SW 1271 (cell line): ENCODE measurements around the gene OR2A7.
"Not testable (repeated sequence)": the region's sequence is repeated elsewhere in the genome, so short reads cannot be mapped to it uniquely, and the experiment has no call there.

Source experiments
- DNase-seq, 2 experiments: peaks; one replicate each; lab custom pipeline; 2025; lab: John Stamatoyannopoulos, UW

The OR2A7 gene, protein sequence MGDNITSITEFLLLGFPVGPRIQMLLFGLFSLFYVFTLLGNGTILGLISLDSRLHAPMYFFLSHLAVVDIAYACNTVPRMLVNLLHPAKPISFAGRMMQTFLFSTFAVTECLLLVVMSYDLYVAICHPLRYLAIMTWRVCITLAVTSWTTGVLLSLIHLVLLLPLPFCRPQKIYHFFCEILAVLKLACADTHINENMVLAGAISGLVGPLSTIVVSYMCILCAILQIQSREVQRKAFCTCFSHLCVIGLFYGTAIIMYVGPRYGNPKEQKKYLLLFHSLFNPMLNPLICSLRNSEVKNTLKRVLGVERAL

DNA sequence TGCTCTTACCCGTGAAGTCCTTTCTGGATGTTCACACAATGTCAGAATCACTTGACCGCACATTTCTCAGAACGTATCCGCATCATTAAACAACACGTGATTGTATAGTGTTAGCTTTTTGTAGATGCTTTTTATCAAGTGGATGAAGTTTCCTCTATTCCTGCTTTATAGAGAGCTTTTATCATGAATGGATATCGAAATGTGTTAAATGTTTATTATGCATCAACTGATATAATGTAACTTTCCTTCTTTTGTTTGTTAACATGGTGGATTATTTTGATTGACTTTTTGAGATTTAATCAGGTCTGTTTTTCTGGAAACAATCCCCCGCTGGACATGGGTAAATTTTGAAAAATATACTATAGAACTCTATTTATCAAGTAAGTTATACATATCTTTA is at the start of gene OR2A7:
Gene OR2A7, minus strand, starts transcription at position 101 of the 400 bp plus-strand sequence. CDS start 5,164 bp downstream, outside the sequence.
- not testable (repeated sequence) for DNase-seq

DNA sequence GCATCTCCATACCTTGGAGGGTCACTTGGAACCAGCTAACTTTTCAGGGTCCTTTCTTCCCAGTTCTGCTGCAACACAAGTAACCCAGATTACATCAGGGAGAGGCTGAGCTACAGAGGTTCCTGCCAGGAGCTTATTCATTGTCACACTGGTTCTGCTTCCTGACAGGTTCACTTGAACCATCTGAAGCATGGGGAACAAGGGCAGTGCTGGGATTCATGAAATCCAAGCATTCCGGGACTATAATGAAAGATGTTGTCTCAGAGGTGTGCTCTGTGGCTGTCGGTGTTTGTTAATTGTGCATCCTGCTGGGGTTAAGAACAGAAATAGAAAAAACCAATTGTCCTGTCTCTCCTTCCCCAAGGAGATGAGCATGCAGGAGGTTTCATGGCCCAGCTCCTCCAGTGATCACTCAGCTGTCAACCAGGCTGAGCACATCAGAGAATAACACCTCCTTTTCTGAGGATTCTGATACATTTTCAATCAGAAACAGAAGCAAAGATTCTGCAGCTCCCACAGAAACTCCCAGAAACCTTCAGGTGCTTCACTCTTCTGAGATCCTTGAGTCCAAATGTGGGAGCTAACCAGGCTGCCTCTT is 47.4 kb upstream of the OR2A7 start, which contains the start of gene OR2A1:
Gene OR2A1, plus strand, starts transcription at position 548 of the 598 bp plus-strand sequence. CDS start 5,706 bp downstream, outside the sequence.
- not testable (repeated sequence) for DNase-seq

DNA sequence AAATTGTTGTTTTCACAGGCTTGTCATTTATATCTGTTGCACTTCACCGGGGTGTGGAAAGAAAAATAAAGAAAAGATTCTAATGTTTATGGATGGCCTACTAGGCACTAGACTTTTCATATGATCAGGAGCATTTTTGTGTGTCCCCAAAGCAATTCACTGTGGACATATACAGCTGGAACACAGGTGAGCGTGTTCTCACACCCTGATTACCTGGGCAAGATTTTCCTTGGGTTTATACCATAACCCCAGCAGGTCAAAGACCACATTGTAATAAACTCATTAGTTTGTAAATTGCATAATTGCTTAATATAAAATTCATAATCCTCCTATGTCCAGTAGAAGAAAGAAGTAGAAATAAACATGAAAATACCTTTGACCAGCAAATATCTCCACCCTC is 46.6 kb upstream of the OR2A7 start:
- DNase-seq: not testable (repeated sequence)

DNA sequence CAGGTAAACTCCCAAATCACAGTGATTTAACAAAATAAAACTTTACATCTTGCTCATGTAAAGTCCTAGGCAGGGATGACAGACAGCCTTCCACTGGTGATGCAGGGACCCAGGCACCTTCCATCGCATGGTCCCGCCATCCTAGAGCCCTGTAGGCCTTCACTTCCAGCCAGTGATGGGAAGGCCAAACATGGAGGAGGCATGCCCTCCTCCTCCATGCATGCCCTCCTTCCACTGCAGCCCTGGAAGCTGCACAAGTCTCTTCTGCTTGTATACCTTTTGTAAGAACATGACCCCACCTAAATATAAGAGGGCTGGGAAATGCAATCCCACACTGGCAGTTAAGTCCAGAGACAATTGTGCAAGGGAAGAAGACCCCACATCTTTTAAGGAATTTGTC is 45.1 kb upstream of the OR2A7 start:
- DNase-seq: not testable (repeated sequence)

DNA sequence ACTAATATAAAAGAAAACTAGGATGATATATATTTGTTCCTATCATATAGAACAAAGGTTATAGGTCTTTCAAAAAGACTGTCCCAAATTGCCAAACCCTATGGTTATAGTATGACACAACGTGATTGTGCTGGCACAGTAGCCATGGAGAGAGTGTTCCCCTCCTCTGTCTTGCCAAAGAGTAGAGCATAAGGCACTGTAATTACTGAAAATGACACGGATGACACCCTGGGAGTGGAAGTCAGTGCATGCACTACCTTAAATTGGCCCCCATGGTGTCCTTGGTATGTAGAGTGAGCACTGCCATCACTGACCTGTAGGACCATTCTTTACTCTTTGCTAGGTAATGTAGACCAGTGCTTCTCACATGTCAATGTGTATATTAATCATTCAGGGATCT is 40.6 kb upstream of the OR2A7 start:
- not testable (repeated sequence) for DNase-seq

DNA sequence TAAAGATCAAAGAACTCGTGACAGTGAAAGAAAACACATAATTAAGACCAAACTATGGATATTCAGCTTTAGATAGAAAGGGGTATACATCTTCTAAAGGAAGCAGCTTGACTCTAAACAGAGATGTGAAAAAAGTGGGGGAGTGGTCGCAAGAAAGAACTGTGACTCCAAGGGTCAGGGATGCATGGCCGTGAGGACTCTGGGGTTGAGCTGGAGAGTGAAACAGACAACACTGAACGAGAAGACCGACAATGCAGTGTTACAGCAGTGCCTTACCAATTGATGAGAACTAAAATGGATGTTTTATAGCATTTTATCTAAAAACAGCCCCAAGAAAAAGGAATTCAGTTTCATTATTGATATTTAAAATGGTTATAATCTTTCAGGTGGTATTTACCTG is 39.0 kb upstream of the OR2A7 start:
- not testable (repeated sequence) for DNase-seq

DNA sequence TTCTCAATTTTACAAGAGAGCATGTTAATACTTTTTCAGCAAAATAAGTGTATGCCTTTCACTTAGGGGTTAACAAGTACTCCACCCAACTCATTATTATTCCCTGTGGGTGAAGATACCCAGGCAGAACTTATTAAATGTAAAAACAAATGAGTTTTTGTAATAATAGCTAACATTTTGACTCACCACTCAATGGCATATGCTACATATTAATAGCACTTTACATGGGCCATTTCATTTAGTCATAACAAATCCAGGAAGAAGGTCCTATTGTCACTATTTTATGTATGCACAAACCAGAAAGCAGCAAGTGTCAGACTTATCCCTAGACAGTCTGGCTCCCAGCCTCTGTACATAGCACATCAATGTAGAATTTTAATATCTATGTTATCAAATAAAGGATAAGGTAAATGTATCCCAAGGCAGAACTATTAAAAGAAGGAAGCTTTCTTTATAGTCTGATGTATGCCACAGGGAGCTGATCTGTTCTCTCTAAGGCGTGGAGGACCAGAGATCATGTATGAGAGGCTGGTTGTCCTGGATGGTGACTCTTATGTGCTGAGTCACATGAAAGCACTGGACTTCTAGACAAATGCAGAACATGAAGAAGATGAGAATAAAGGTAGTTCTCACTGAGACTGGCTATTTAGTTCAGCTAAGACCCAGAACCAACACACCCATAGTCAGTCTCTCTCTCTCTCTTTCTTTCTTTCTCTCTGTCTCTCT is 38.1 kb upstream of the OR2A7 start:
- DNase-seq: not testable (repeated sequence)

DNA sequence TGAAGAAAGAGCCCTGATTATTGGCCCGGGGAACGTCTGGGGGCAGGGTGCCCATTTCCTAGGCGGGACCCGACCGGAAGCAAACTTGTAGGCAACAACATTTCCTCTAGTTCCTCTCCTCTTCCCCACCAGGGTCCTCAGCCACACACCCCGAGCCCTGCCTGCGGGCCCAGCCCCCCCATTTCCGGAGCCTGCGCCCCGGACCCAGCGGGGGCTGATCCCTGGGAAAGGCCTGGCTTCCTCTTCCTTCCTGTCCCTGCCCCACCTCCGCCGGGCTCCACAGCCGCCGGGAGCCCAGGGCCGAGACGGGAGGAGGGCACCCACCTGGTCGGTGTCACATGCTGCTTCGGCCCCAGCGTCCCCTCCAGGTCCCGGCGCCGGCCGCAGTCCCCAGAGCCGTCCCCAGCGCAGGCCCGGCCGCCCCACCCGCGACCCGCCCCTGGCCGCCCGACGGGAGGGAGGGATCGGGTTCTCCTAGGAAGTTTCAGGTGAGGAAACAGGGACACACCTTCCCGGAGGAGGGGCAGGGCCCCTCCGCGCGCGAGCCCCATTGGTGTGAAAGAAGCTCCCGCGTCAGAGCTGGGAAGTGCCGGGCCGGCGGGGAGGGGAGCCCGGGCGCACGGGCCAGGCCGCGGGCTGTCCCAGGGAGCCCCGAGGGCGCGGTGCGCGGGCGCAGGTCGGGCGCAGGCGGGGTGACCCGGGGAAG is 29.4 kb upstream of the OR2A7 start:
- DNase-seq: not testable (repeated sequence)

DNA sequence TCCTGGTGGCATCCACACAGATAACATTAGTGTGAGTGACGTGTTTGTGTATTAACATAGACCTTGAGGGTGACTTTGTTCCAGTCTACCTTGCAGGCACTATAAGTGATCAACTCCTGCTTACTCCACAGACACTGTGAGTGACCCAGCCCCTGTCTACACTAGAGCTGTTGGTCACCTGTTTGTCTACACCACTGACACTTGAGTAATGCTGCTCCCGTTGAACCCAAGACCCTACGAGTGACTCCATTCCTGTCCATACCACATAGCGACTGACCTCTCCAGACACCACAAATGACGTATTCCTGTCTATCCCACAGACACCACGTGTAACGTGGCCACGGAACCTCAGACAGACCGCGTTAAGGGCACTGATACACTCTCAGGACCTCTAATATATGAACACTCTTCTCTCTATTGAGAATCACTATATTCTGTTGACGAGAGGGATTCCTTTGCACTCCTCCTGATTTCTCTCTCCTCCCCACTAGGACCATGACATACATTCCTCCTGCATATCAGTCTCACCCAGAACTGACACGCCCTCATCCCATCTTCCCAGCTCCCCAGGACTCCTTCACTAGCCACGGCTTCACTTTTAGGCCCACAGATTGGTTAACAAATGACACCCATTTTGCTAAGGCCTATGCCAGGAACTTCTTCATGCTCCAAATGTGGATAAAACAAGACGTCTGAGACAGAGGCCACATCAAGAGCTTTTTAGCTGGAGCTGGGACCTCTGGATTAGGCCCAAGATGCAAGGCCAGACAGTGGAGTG is 28.0 kb upstream of the OR2A7 start:
- DNase-seq: not testable (repeated sequence)

DNA sequence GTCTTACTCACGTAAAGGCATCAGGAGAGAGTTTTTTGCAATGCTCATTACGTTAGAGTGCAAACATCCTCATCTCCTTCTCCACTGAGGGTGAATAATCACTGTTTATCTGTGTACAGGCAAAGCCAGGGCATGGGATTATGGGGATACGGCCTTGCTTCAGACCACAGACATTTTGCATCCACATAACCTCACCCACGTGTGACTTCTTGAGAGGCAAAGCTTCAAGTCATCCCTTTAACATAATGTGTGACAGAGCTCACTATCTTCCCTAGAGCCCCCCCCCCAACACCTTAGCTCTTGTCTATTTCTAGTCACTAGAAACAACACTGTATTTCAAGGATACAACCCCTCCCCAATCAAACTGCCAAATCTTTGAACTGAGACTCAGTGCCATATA is 27.0 kb upstream of the OR2A7 start:
- DNase-seq: not testable (repeated sequence)

DNA sequence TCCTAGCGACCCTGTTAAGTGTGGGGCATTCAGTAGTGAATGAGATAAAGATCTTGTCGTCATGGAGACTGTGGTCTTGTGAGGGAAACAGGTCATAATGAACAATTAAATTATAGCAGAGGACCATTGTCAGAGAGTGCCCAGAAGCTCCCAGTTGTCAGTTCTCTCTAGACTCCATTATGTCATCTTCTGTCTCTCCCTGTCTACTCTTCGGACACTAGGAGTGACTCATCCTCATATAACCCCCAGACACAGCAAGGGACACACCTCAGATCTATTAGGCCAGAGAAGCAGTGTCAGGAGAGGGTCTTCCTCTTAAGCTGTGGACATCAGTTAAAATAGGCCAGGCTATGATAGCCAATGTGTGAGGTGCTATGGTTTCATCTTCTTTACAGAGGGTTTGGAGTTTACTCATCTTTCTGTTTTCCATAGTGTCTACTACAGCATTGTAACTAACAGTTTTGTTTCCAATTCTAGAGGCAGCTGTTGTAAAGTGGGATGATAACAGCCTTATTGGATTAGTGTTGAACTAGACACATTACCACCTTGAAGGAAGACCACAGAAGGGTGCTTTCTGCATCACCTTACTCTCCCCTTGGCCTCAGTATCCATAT is 22.7 kb upstream of the OR2A7 start:
- DNase-seq: not testable (repeated sequence)

DNA sequence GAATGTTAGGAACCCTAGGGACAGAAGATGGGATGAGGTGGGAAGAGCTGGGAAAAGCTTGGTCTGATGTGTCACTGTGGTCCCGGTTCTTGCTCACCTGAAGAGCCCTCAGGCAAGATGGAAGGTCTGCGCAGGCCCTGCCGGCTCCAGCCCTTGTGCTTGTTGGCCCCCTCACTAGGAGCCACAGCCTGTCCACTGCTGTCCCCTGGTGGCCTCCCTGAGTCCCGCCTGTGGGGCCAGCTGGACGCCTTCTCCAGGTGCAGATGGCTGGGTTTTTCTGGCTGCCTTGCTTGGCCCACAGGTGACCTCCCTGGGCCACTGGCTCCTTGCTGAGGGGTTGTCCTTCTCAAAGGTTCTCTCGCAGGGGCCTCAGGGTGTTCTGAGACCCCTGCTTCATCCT is 19.1 kb upstream of the OR2A7 start:
- not testable (repeated sequence) for DNase-seq

DNA sequence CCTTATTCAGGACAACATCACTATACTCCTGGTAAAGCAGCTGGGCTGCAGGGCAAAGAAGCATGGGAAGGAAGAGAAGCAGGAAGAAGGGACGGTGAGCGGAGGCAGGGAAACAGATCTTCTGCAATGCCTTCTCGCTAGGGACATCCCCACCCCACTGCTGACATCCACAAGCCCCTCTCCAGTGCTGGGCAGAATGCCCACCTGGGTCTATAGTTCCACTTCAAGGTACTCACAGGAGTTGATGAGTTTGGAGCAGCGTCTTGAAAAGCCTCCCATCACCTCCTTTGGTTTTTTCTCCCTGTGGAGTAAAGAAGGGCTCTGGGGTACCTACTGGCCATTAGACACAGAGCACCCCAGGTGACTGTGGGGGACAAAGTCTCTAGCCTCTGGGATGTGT is 17.9 kb upstream of the OR2A7 start:
- DNase-seq: not testable (repeated sequence)

DNA sequence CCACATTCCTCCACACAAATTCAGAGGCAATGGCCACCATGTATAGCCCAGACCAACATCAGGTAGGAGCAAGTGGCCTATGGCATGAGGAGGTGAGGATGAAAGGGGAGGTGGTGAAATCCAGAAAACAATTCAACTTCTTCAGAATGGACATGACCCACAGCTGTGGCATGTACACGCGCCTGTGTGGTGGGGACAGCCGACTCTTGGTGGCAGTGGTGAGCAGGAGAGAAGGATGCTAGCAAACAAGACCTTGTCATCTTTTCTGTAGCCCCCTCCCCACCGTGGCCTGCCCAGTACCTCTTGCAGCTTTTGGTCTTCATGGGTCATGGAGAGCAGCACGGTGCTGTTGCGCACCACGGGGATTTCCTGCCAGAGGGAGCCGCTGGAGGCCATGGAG is 17.4 kb upstream of the OR2A7 start:
- not testable (repeated sequence) for DNase-seq

DNA sequence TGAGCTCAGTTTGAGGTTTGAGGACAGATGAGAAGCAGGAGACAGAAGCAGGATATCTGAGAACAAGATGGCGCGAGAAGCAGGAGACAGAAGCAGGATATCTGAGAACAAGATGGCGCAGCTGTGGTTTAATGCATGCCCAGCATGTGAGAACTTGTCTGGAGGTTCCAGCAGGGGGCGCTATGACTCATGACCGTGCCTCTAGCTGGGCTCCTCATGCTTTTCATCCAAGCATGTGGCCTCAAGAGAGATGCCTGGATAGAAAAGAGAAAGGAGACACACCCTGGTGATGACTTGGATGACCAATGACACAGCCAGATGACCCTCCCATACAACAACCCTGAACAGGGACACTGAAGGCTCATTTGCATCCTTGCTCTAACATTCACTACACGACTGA is 15.4 kb upstream of the OR2A7 start:
- not testable (repeated sequence) for DNase-seq

DNA sequence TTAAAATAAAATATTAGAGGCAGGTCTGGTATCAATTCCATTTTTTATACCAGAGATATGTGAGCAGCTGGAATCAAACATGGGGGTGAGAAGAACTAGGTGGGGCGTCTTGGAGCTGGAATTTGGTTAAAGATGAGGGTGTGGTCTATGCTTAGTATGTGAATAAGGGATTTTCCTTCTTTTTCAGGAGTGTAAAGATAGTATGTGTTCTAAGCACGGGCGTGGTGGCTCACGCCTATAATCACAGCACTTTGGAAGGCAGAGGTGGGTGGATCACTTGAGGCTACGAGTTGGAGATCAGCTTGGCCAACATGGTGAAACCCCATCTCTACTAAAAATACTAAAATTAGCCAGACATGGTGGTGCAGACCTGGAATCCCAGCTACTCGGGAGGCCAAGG is 10.7 kb upstream of the OR2A7 start:
- not testable (repeated sequence) for DNase-seq

DNA sequence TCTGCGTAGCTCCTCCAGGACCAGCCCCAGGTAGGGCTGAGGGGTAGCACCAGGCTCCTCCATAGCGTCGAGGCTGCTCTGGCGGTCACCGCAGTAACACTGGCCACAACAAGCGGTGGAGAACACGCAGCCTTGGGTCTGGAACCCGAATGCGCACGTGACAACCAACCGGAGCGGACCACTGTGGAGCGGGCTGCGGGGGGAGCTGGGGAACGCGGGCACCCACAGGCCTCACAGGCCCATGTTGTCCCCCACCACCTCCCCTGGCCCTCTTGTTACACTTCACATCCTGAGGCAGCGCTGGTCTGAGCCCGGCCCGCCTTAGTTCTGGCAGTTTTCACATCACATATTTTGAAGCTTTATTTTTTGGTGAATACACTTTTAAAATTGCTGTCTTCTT is 4.6 kb upstream of the OR2A7 start, which contains the start of gene CTAGE8:
Gene CTAGE8, minus strand, starts transcription at position 101 of the 400 bp plus-strand sequence. Its CDS starts 38 bp downstream, at position 63.
- DNase-seq: not testable (repeated sequence)

DNA sequence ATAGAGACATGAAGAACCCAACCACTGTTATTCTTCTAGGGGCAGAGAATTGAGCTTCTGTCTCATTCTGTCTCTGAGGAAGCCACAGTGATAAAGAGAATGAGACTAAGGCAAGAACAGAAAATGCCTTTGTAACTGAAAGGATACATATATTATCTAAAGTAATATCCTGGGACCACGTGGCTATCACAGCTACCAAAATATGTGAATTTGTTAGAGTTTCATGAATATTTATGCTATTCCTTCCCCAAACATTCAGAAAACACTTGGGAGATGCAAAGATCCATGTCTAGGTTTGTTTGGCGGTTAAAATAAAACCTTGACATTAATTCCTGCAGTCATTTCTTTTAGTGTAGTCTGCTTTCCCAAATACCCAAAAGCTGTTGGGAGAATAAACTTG is 2.5 kb downstream of the OR2A7 start:
- not testable (repeated sequence) for DNase-seq

DNA sequence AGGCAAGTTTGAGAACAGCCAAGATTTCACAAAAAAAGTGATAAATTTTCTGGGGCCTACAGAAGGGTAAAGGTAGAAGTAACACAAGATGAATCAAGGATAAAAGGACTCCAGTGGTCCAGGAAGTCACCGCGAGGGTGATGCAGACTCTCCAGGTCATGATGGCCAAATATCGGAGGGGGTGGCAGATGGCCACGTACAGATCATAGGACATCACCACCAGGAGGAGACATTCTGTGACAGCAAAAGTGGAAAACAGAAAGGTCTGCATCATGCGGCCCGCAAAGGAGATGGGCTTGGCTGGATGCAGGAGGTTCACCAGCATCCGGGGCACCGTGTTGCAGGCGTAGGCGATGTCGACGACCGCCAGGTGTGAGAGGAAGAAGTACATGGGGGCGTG is 5.5 kb downstream of the OR2A7 start:
- DNase-seq: not testable (repeated sequence)

DNA sequence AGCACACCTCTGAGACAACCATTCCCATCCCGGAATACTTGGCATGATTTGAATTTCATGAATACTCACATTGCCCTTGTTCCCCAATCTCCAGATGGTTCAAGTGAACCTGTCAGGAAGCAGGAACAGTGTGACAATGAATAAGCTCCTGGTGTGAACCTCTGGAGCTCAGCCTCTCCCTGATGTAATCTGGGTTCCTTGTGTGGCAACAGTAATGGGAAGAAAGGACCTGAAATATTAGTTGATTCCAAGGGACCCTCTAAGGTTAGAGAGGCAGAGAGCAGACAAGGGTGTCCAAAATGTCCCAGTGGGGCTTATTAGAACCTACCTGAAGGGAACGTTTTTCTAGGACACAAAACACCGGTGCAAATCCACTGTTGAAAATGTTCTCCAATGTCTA is 8.5 kb downstream of the OR2A7 start:
- no peak for DNase-seq

DNA sequence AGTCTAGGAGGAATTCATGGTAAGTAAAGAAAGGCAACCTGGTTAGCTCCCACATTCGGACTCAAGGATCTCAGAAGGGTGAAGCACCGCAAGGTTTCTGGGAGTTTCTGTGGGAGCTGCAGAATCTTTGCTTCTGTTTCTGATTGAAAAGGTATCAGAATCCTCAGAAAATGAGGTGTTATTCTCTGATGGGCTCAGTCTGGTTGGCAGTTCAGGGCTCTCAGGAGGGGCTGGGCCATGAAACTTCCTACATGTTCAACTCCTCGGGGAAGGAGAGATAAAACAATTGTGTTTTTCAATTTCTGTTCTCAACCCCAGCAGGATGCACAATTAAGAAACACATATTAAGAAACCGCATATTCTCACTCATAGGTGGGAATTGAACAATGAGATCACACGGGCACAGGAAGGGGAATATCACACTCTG is 9.1 kb downstream of the OR2A7 start:
- no peak for DNase-seq
